ENCODE data around the gene SPEG.

The SPEG gene

GRCh38 chr2:219496825-219497494, 62.3 kb downstream of the SPEG start:
- DNase-seq (ENCODE audit: low spot score), result no peak
- ChIA-PET CTCF (interaction anchor here (1.0 to 1.2 kb wide), 2 partner anchors 21 to 33 kb away, joined by 3 to 4 read pairs; no protein-coding TSS in a partner anchor), POLR2A (ENCODE audit: low non-redundant PET) (no interaction called here)
- peak overlapping the region; percentile 95; the same call in 1 of the 2 replicates for H3K27ac ChIP-seq
- no peak for TF ChIP-seq CTCF (conservative IDR thresholded peaks at IDR 0.05; ENCODE audit: low read depth)

GRCh38 chr2:219497495-219498279, 63.0 kb downstream of the SPEG start:
- no peak for TF ChIP-seq CTCF (conservative IDR thresholded peaks at IDR 0.05; ENCODE audit: low read depth)
- peak; percentile 77 for DNase-seq (ENCODE audit: low spot score)
- peak overlapping the region; percentile 95 for H3K27ac ChIP-seq
- POLR2A ChIA-PET (ENCODE audit: low non-redundant PET), result interaction anchor here (1.3 kb wide), 1 partner anchor 32 kb away, joined by 7 read pairs; no protein-coding TSS in a partner anchor
- CTCF ChIA-PET, result interaction anchor here (0.7 to 1.2 kb wide), 2 partner anchors 22 to 88 kb away, joined by 3 to 4 read pairs; no protein-coding TSS in a partner anchor

- peak; percentile 100 for DNase-seq (ENCODE audit: low spot score)
- POLR2A ChIA-PET (ENCODE audit: low non-redundant PET), result interaction anchor here (0.7 to 1.3 kb wide), 3 partner anchors 9 to 31 kb away, joined by 3 to 7 read pairs (median 4); no protein-coding TSS in a partner anchor
- TF ChIP-seq CTCF (conservative IDR thresholded peaks at IDR 0.05; ENCODE audit: low read depth), result no peak
- CTCF ChIA-PET, result interaction anchor here (0.5 to 2.8 kb wide), 3 partner anchors 11 to 89 kb away, joined by 3 to 14 read pairs (median 3); no protein-coding TSS in a partner anchor
- H3K27ac ChIP-seq, result peak within 1 kb of the TSS; percentile 95
Observed at GRCh38 chr2:219498280-219499057, 63.8 kb downstream of the SPEG start, which contains the start of gene GMPPA. Gene GMPPA (plus strand): TSS chr2:219498891. CDS start chr2:219499976, 1,085 bp downstream.

- POLR2A ChIA-PET (ENCODE audit: low non-redundant PET), result interaction anchor here (0.7 to 1.3 kb wide), 3 partner anchors 9 to 31 kb away, joined by 3 to 7 read pairs (median 4); no protein-coding TSS in a partner anchor
- CTCF ChIA-PET, result interaction anchor here (0.5 to 2.8 kb wide), 2 partner anchors 10 to 52 kb away, joined by 3 to 14 read pairs; no protein-coding TSS in a partner anchor
- TF ChIP-seq CTCF (conservative IDR thresholded peaks at IDR 0.05; ENCODE audit: low read depth), result no peak
- no peak for DNase-seq (ENCODE audit: low spot score)
- peak overlapping the region; percentile 95 for H3K27ac ChIP-seq
Observed at GRCh38 chr2:219499058-219499307, 64.3 kb downstream of the SPEG start.

- H3K27ac ChIP-seq, result no peak overlapping the region
- ChIA-PET POLR2A (ENCODE audit: low non-redundant PET) (no interaction called here), CTCF (interaction anchor here (2.8 kb wide), 1 partner anchor 10 kb away, joined by 14 read pairs; no protein-coding TSS in a partner anchor)
Observed at GRCh38 chr2:219499555-219499954, 64.9 kb downstream of the SPEG start.

More at GRCh38 chr2:219499555-219499954, 64.9 kb downstream of the SPEG start:
- no peak for DNase-seq (ENCODE audit: low spot score)
- no peak for TF ChIP-seq CTCF (conservative IDR thresholded peaks at IDR 0.05; ENCODE audit: low read depth)
